Subcutaneous adipose tissue (tissue), 4 donors: ENCODE results near the gene TNNI3. TPM values are rescaled to one million over a fixed set of nuclear protein-coding genes. Genes with fewer than 3 reads are reported as not detected.

Experiments
- CTCF ChIP-seq: fragments of 450-650 bp; IDR thresholded peaks from one replicate; pipeline ENCODE4 v1.5.1; 2016; ENCODE audit warnings: low read depth, mild to moderate bottlenecking, control low read depth, antibody characterized with exemption, moderate library complexity
- total RNA-seq, 4 donors: library from RNA; depleted of rRNA; stranded (reverse); fragments of >200 nt; gene quantifications; one replicate each; pipeline ENCODE4 v1.1.0, GENCODE V29; 2016

The TNNI3 gene
- total RNA-seq, 4 donors from 2014 or later = not detected

GRCh38 chr19:55116859-55117662 lies 40.5 kb downstream of the TNNI3 start, which contains the start of gene PPP1R12C:
TSS of gene PPP1R12C (minus strand) at chr19:55117637. CDS start at chr19:55117543, 94 bp downstream.
- no peak for TF ChIP-seq CTCF

GRCh38 chr19:55116232-55116858 lies 41.2 kb downstream of the TNNI3 start:
- TF ChIP-seq CTCF = no peak

- no peak for TF ChIP-seq CTCF
These were observed 42.0 kb downstream of the TNNI3 start for GRCh38 chr19:55115446-55116065.

GRCh38 chr19:55114566-55115145 lies 42.9 kb downstream of the TNNI3 start:
- no peak for TF ChIP-seq CTCF

- TF ChIP-seq CTCF = no peak
These were observed 43.9 kb downstream of the TNNI3 start for GRCh38 chr19:55113570-55114039.

GRCh38 chr19:55112777-55113569 lies 44.6 kb downstream of the TNNI3 start:
- TF ChIP-seq CTCF = no peak
